Stimulated activated CD8-positive, alpha-beta memory T cell treated with anti-CD3 and anti-CD28 coated beads, Interleukin-7, amount 100 ng/mL, for 4 hours (primary cell): ENCODE results near the gene OIT3.
"Not testable (repeated sequence)": the region's sequence is repeated elsewhere in the genome, so short reads cannot be mapped to it uniquely, and the experiment has no call there.

Experiments
- DNase-seq, 2 donors: peaks; one replicate each; pipeline ENCODE4 v3.0.0-alpha.2; 2020; ENCODE audit warnings: low read depth in 2 of 2

Gene OIT3

DNA sequence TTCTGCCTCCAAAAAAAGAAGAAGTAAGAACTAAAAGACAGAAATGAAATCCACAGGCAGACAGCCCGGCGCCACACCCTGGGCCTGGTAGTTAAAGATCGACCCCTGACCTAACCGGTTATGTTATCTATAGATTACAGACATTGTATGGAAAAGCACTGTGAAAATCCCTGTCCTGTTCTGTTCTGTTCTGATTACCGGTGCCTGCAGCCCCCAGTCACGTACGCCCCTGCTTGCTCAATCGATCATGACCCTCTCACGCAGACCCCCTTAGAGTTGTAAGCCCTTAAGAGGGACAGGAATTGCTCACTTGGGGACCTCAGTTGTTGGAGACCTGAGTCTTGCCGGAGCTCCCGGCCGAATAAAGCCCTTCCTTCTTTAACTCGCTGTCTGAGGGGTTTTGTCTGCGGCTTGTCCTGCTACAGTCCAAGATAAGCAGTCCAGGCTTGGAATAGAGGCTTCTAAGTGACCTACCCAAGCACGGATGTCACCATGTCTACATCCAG lies 10.5 kb downstream of the OIT3 start:
- DNase-seq: not testable (repeated sequence)

DNA sequence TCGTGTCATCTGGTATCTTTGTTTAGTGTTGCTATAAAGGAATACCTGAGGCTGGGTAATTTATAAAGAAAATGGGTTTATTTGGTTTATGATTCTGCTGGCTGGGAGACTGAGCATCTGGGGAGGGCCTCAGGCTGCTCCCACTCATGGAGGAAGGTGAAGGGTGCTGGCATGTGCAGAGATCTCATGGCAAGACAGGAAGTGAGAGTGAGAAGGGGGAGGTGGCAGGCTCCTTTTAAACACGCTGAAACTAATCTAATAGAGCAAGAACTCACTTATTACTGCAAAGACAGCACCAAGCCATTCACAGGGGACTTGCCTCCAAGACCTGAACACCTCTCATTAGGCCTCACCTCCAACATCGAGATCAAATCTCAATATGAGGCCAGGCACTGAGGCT lies 11.3 kb downstream of the OIT3 start:
- no peak for DNase-seq

GRCh38 chr10:72906446-72906845 lies 12.9 kb downstream of the OIT3 start:
- DNase-seq: no peak

- DNase-seq: no peak
Observed at GRCh38 chr10:72910705-72911104, 17.2 kb downstream of the OIT3 start.

GRCh38 chr10:72911758-72912157 lies 18.2 kb downstream of the OIT3 start:
- DNase-seq: no peak

- no peak for DNase-seq
Observed at GRCh38 chr10:72912736-72913135, 19.2 kb downstream of the OIT3 start.

GRCh38 chr10:72913287-72913686 lies 19.7 kb downstream of the OIT3 start:
- DNase-seq: no peak

GRCh38 chr10:72917201-72917600 lies 23.7 kb downstream of the OIT3 start:
- DNase-seq: not testable (repeated sequence)

DNA sequence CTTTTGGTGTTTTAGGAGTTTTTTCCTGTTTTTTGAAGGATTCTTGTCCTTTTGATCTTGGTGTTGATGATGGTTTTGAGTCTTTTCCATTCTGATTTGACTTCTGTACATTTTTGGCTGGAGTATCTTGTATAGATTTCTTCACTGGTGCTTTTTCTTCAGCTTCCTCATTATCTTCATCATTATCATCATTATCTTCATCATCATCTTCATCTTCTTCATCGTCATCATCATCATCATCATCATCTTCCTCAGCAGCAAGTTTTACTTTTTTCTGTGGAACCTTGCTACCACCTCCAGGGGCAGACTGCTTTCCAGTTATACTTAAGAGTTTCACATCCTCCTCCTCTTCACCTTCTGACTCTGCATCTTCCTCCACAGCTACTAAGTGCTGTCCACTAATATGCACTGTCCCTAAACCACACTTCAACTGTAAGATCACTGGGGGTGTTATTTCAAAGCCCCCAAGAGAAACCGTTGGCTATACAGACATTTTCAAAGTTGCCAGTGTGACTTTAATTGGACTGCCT lies 24.3 kb downstream of the OIT3 start:
- DNase-seq: not testable (repeated sequence)

DNA sequence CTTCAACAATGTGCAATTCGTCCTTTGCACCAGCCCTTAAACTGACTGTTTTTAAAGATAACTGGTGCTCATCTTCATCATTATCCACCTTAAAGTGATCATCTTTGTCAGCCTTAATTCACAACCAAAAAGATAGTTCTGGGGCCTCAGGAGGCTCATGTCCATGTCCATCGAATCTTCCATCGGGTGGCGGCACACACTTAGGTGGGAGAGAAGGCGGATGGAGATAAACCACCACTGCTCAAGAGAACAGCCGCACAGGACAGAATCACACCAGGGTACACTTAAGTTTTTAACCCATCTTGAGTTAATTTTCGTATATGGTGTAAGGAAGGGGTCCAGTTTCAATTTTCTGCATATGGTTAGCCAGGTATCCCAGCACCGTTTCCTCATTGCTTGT lies 24.8 kb downstream of the OIT3 start:
- no peak for DNase-seq

GRCh38 chr10:72921147-72921683 lies 27.7 kb downstream of the OIT3 start:
- not testable (repeated sequence) for DNase-seq

GRCh38 chr10:72924351-72924750 lies 30.8 kb downstream of the OIT3 start:
- DNase-seq: no peak

GRCh38 chr10:72925951-72926465 lies 32.5 kb downstream of the OIT3 start:
- DNase-seq: no peak

GRCh38 chr10:72927485-72927884 lies 33.9 kb downstream of the OIT3 start:
- no peak for DNase-seq

DNA sequence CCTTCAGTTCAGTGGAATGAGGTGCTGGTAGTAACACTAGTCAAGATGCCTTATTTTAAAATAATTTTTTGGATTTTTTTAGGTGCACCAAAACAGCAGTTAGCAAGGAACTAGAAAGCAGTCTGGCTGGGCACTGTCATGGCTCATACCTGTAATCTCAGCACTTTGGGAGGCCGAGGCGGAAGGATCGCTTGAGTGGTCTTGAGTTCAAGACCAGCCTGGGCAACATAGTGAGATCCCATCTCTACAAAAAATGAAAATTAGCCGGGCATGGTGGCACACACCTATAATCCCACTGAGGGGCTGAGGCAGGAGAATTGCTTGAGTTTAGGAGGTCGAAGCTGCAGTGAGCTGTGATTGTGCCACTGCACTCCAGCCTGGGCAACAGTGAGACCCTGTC lies 35.3 kb downstream of the OIT3 start:
- DNase-seq: no peak

- DNase-seq: no peak
Observed at GRCh38 chr10:72930276-72930675, 36.7 kb downstream of the OIT3 start.

- DNase-seq: no peak
Observed at GRCh38 chr10:72932259-72933015, 38.9 kb downstream of the OIT3 start.

DNA sequence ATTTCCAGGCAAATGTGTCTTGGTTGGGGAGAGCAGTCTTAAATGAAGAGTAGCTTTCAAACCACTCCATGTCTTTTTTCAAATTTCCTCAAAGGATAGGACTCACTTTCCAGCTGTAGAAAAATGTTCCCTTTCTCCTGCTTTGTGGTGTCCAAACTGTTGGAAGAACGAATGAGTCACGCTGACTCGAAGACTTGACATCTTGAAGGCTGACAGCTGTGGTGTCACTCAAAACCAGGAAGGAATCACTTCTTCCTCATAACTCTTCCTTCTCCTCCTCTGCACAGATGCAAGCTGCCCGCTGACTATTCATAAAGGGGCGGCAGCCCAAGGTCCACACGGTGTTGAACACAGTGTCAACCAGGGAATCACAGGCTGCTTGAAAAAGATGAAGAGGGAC lies 41.8 kb downstream of the OIT3 start:
- no peak for DNase-seq

DNA sequence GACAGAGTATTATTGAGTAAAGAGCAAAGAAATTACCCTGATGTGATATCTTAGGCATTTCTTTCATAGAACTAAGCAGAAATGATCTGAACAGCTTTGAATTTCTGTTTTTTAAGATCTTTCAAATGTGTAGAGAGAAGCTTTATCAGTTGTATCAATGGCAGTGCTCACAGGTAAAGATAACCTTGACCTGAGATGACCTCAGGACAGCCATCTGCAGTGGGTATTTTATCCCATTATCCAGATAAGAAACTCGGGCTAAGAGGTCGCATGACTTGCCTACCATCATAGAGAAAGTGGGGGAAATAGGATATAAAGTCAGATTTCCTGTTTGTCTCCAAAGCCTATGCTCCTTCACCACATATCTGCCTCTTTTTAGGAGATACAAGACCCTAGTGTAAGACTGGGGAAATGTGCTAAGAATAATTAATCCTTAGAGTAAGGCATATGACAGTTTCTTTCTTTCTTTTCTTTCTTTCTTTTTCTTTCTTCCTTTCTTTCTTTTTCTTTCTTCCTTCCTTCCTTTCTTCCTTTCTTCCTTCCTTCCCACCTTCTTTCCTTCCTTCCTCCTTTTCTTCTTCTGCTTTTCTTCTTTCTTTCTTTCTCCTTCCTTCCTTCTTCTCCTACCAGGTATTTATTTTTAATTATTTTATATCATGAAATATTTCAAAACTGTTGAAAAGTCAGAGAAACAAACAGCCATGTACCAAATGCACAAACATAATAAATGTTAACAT lies 50.1 kb downstream of the OIT3 start:
- no peak for DNase-seq

- DNase-seq: no peak
Observed at GRCh38 chr10:72946963-72947362, 53.4 kb downstream of the OIT3 start.

- DNase-seq: no peak
Observed at GRCh38 chr10:72948762-72949161, 55.2 kb downstream of the OIT3 start.

- DNase-seq: no peak
Observed at GRCh38 chr10:72951760-72952159, 58.2 kb downstream of the OIT3 start.
